ENCODE measurements around the gene GADD45GIP1.

Gene GADD45GIP1

DNA sequence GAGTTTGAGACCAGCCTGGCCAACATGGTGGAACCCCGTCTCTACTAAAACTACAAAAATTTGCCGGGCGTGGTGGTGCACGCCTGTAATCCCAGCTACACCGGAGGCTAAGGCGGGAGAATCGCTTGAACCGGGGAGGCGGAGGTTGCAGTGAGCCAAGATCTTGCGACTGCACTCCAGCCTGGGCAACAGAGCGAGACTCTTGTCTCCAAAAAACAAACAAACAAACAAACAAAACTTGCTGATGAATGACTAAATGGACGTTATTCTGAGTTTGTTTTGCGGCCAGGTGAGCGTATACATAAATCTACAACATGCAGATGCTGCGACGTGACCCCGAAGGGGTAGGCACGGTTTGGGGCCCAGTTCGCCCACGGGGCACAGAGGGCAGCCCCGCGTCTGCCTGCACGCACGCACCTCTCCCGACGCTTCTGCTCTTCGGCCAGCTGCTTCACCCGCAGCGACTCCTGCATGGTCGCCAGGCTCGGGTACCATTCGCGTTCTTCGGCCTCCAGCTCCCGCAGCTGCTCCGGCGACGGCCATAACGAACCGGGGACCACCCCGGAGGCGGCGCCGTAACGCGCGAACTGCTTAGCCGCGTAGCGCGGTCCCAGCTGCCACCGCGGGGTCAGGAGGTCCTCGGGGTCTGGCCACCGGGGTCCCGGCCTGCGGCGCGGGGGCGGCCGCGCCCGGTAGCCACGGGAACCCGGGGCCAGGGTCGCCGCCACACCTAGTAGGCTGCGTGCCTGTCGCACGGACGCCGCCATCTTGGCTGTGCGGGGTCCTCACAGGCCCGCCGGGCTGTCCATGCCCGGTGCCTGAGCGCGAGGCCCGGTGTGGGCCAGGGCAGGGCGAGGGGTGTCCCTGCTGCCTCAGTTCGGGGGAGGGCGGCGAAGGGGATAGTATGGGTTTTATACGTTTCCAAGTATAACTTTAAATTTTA, at the start of gene GADD45GIP1:
TSS of gene GADD45GIP1 (minus strand) at position 778 of the 943 bp plus-strand sequence. CDS start at position 767, 11 bp downstream.
- peak; percentile 69 for DNase-seq

GRCh38 chr19:13005861-13006370, 48.9 kb upstream of the GADD45GIP1 start:
- no peak for DNase-seq

DNA sequence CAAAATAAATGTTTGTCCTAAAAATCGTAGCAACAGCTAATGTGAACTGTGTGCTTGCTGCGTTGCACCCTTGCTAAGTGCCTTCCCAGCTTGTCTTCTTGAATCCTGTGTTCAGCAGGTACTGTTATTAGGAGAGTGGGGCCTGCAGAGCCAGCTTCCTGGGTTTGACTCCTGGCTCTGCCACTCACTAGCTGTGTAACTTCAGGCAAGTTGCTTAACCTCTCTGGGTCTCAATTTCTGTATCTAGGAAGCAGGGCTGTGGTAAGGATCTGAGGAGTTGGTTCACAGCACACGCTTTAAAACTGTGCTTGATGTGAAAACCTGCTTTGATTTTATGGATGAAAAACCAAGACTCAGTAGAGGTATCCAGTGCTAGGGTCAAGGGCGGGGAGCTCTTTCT, 48.2 kb upstream of the GADD45GIP1 start:
- DNase-seq: no peak

- no peak for DNase-seq
Observed at GRCh38 chr19:13004273-13004672, 47.2 kb upstream of the GADD45GIP1 start.

DNA sequence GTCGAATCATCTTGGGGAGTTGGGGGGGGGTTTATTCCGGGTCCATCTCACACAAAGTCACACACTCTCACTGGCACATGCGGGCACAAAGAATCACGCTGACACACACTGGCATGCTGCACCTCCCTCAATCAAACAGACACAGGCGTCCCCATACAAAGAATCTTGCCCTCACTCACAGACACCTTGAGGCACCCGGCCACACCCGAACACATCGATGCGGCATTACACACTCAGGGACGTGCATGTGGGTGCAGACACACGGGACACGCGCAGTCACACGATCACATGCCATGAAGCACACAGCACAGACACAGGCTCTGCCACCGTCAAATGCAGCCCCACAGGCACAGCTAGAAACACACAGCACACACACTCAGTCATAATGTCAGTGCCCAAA, 46.1 kb upstream of the GADD45GIP1 start:
- DNase-seq: no peak

- DNase-seq: peak; percentile 79
Observed at GRCh38 chr19:13002166-13002898, 45.3 kb upstream of the GADD45GIP1 start.

DNA sequence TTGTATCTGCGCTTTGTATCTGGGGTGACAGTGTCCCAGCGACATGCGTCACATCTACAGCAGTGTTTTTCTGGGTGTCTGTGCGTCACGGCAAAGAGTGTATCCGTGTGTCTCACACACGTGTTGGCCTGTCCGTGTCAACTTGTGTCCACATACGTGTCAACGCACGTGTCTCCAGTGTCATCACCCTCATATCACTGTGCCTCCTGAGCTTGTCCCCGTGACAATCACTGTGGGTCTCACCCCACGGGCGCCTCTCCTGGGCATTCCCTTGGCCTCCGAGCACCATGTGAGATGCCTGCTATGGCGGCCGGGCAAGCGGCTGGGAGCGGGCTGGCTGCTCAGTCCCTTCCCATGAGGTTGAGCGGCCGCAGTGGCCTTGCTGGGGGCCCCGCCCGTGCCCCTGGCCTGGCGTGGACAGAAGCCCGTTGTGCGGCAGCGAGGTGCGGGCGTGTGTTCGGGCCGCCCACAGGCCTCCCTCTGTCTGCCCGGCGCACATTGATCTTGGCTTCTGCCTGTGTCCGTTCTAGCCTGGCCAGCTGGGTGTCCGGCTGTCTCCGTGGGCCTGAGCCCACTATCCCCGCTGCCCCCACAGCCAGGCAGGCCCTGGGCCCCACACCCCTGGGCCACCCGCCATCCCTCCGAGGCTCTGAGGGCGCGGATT, 44.6 kb upstream of the GADD45GIP1 start:
- DNase-seq: no peak

GRCh38 chr19:13001166-13001501, 44.1 kb upstream of the GADD45GIP1 start:
- no peak for DNase-seq

DNA sequence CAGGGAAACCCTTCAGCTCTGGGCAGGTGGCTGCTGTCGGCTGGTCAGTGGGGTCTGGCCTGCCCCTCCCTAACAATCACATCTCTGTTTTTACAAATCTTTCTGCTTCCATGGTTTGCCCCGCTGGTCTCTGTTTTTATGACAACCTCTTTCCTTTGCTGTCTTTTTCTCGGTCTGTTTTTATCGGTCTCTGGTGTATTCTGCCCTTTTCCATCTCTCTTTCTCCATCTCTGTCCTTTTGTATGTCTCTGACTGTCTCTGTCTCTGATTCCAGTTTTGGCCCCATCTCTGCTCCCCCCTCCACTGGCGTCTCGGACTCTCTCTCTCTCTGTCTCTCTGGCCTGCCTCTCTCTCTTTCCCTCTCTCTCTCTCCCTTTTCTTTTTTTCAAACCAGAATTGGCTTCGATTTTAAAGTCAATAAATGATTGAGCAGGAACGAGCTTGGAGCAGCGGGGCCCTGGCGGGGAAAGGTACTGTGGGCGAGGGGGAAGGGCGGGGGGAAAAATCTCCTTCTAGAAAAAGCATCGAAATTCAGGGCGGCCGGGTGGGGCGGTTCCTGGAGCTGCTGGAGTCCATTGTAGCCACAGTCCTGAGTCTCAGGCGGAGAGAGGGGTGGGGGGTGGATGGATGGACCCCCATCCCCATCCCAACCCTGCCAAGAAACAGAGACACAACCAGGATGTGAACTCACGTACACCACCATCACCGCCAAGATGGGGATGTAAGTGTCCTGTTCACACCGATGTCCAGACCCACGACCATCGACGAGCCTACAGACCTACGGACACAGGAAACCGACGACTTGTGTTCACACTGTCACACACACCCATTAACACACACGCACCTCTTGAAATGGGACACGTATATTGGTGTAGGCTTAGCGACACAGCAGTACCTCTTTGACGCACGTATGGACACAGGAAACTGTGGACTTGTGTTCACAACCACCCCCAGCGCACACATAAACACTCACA, 41.2 kb upstream of the GADD45GIP1 start:
- no peak for DNase-seq

DNA sequence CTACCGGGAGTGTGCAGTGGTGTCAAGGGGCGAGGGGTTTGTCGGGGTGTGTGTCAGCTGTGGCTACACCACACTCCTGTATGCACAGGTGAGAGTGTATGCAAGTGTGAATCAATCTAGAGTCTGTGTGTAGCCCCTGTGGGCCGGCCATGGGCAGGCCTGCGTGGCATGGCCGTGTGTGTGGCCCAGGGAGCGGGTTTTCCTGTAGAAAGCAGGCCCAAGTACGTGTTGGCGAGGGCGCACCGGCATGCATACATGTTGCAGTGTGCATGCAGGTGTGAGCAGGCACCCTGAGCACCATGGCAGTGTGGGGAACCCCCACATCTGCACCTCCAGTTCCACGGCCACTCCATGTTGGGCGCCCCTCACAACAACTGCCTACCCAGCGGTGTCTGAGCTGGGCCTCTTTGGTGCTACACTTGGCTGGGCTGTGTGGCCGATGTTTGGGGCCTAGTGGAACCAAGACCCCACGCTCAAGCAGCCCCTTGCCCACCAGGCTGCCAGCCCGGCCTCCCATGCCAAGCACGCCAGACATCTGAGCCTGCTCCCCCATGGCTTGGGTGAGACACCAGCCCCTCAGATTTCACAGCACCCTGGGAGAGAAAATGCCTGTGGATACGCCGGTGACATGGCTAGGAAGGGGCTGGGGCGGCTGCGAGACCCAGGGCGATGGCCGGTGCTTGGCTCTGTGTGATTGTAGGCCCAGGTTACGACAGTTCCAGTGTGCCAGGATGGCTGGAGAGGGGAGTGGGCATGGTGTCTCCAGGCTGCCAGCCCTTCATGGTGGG, 40.4 kb upstream of the GADD45GIP1 start:
- no peak for DNase-seq

DNA sequence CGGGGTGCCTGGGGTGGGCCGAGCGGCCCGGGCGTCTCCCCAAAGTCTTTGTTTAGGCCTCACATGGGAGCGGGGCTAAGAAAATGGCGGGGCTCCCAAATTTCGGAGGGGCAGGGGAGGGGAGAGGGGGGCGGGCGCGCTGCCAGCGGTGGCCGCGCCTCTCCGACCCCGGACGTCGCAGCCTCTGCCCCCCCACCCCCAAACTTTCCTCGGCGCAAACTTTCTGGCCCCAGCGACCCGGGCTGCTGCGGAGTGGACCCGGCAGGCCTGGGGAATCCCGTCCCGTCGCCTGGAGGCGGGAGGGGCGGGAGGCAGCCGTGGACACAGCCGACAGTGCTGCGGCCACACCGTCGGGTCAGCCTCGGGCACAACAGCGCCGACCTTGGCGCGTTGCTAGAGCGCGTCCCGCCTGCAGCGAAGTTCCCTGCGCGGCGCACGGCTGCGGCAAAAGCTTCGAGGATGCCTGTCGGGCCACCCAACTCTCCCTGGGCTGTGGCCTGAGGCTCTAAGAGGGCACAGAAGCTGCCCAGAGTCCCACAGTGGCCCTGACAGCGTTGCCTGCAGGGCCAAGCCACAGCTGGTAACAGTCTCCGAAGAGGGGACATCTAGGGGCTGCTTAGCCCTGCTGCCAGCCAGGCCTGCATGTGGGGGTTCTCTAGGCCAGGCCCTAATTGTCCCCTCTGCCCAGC, 39.5 kb upstream of the GADD45GIP1 start:
- no peak for DNase-seq

GRCh38 chr19:12995596-12996405, 38.8 kb upstream of the GADD45GIP1 start:
- no peak for DNase-seq

DNA sequence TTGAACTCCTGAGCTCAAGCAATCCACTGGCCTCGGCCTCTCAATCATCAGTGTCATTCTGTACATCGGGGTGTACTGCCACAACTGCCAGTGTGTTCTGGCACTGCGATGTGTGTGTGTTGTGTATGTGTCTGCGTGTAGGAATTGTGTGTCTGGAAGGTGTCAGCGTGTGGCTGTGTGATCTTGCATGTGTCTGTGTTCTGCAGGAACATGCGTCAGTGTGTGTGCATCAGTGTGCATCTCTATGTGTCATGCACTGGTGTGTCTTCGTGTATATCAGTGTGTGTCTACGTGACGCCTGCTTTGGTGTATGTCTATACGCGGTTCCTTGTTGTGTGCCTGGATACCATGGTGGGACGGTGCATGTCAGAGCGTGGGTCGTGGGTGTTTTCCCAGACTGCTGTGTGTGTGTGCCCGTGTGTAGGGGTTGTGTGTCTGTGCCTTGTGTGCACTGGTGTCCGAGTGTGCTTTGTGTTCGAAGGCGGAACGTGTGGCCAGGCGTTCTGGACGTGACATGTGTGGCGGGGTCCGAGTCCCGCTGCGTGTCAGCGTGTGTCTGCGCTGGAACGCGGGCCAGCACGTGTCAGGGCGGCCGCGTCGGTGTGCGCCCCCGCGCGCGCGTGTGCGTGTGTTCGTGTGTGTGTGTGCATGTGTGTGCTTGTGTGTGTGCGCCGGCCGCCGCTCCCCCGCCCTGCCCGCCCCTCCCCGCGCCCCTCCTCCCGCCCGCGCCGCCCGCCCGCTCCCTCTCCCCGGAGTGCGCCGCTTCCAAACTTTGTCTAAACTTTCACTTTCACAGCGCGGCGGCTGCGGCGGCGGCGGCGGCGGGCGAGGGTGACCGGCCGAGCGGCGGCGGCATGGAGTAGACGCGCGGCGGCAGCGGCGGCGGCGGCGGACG, 37.9 kb upstream of the GADD45GIP1 start, which contains the start of gene NFIX:
TSS of gene NFIX (plus strand) at position 775 of the 895 bp plus-strand sequence. CDS start 363 bp downstream, outside the sequence.
- DNase-seq: no peak

GRCh38 chr19:12993562-12993961, 36.5 kb upstream of the GADD45GIP1 start:
- no peak for DNase-seq

DNA sequence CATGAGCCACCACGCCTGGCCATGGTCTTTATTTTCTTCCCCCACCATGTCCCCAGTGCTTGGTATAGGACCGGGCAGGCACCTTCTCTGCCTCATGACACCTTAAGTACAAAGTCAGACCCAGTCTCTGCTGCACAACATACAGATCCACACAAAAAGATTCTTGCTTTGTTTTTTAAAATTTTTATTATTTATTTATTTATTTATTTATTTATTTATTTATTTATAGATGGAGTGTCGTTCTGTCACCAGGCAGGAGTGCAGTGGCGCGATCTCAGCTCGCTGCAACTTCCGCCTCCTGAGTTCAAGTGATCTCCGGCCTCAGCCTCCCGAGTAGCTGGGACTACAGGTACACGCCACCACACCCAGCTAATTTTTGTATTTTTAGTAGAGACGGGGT, 35.7 kb upstream of the GADD45GIP1 start:
- DNase-seq: no peak

- no peak for DNase-seq
Observed at GRCh38 chr19:12991296-12991695, 34.3 kb upstream of the GADD45GIP1 start.

GRCh38 chr19:12990853-12991252, 33.8 kb upstream of the GADD45GIP1 start:
- DNase-seq: no peak

GRCh38 chr19:12990431-12990830, 33.4 kb upstream of the GADD45GIP1 start:
- no peak for DNase-seq

Measured in NCI-H1092 treated with DMSO at 0.1 percent for 48 hours (cell line).